Activated CD8-positive, alpha-beta memory T cell treated with anti-CD3 and anti-CD28 coated beads, Interleukin-2, amount 50 U/mL, for 24 hours (primary cell): ENCODE data around the gene RPS3.

Experiments
- DNase-seq: peaks from one replicate; pipeline ENCODE4 v3.0.0-alpha.2; 2020; ENCODE audit errors: extremely low read depth

RPS3 gene

GRCh38 chr11:75420224-75421034 lies 21.1 kb downstream of the RPS3 start:
- no peak for DNase-seq

GRCh38 chr11:75421035-75421602 lies 21.8 kb downstream of the RPS3 start:
- no peak for DNase-seq

- DNase-seq = no peak
Measured at GRCh38 chr11:75421902-75422247, 22.6 kb downstream of the RPS3 start.

DNA sequence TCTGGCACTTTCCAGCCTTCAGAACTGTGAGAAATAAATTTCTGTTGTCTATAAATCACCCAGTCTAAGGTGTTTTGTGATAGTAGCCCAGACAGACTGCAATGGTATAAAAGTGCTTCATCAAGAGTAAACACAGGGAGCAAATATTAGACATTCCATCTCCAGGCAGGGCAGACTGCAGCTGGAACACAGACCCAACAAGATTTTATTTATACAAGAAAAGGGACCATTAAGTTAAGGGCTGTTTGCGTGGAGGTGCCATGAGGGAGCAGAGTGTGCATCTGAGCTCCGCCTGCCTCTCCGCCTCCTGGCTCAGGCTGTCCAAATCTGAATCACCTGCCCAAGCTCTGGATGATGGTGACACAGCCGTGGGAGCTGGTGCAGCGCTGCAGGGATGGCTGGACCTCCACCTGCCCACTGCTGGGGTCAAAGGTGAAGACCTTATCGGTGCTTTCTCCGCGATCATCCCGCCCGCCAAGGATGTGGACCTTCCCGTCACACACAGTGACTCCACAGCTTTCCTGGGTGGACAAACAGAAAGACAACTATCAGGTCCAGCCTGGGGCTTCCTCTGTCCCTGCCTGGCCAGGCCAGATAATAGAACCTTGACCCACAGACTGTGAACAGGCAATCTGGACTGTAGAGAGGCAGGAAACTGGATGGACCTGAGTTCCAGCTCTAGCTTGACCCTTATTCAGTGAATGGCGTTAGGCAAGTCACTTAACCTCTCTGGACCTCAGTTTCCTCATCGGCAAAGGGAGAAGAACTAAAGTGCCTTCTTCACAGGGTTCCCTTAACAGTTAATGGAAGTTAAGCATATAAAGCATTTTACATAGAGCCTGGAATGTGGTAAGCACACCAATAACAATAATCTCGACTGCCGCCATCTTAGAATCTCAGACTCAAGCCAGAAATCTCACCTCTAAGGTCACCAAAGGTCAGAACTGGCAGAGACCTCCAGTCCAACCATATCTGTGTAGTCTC lies 23.2 kb downstream of the RPS3 start:
- no peak for DNase-seq

DNA sequence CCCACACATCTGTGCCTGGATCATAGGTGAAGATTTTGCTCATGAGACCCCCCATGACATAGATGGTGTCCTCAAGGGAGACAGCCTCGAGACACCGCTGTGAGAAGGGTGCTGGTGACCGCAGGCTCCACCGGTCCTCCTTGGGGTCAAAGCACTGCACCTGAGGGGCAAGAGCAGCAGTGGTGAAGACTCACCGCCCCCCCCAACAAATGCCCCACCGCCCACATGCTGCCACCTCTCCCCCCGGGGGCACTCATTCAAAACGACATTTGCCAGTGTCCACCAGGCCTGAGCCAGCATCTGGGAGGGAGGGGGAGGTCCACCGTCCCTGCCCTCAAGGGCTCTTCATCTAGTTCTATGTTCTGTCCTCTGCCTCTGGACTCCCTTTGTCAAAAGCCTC lies 24.4 kb downstream of the RPS3 start:
- DNase-seq = no peak

GRCh38 chr11:75424396-75424795 lies 25.1 kb downstream of the RPS3 start:
- DNase-seq = no peak

- no peak for DNase-seq
Measured at GRCh38 chr11:75425422-75425821, 26.1 kb downstream of the RPS3 start.

DNA sequence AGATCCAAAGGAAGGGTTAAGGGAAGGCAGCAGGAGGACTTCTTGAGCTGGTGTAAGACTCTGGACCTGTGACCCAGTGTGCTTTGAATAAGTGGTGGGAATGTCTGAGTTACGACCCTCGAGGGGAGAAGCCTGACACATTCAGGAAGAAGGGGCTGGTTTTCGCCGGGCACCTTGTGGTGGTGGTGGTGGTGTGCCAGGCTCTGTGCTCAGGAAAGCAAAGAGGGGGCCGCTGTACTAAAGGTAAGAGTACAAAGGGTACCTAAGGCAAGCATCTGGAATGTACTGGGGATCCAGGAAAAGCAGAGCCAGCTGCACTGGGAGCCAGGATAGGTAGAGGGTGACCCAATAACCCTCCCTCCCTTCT lies 27.4 kb downstream of the RPS3 start:
- no peak for DNase-seq

DNA sequence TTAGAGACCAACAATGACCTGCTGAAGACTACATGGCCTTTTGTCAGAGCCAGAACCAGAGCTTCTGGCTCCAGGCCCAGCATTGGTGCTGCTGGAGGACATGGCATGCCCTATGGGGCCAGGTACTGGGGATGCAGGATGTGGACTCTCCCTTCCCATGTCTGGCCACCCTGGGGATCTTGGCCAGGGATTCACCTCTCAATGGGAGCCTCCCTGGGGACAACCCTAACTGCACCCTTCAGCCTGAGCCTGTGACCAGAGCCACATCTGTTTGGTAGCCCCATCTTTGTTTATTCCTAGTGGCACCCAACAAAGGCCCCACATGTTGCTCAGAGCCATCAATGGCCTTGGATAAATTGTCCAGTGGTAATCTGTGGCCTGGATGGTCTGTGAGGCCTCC lies 27.9 kb downstream of the RPS3 start:
- DNase-seq = no peak

- DNase-seq = peak; percentile 63
Measured at GRCh38 chr11:75428281-75428724, 29.0 kb downstream of the RPS3 start.

- DNase-seq = no peak
Measured at GRCh38 chr11:75428989-75429640, 29.8 kb downstream of the RPS3 start.

DNA sequence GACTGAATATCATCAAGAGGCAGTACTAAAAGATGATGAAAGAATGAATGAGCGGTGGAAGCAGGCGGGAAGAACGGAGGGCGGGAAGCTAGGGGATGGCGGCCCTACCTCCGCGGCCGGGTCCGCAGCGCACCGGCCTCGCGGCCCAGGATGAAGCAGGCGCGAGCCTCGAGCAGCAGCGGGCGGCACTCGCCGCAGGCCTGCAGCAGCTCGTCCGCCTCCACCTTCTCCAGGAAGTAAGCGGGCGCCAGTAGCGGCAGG lies 30.3 kb downstream of the RPS3 start:
- no peak for DNase-seq

- DNase-seq = no peak
Measured at GRCh38 chr11:75429902-75430713, 30.8 kb downstream of the RPS3 start.

DNA sequence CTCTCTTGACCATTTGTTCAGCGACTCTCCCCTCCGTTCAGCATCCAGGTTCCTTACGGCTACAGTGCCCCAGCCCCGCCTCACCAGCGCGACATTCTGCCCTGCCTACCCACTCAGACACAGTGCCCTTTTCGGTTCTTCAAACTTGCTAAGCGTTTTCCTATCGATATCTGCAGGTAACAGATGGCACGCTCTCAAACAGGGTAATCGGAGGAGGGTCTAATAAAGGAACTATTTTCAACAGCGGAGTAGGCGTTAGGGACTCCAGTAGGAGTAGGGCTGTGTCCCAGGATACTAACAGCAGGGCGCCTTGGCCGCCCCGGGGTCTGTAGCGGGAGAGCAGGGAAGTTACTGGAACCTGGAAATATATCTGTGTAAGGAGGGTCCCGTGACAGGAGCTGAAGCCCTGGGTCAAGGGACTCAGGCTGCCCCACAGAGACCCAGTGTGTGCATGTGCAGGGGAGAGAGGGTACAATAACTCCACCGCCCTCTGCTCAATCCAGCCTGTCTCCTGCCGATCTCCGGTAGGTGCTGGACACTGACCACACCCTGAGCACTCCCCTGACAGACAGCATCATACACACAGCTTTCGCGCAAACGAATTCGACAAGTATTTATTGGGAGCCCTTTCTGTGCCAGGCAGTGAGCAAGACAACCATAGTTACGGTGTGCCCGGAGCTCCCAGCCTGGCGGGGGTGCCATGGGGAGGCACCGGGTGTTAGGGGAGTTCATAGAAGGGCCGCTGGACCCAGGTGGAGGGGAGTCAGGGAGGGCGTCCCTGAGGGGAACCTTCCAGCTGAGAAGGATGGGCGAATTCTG lies 31.6 kb downstream of the RPS3 start:
- no peak for DNase-seq

DNA sequence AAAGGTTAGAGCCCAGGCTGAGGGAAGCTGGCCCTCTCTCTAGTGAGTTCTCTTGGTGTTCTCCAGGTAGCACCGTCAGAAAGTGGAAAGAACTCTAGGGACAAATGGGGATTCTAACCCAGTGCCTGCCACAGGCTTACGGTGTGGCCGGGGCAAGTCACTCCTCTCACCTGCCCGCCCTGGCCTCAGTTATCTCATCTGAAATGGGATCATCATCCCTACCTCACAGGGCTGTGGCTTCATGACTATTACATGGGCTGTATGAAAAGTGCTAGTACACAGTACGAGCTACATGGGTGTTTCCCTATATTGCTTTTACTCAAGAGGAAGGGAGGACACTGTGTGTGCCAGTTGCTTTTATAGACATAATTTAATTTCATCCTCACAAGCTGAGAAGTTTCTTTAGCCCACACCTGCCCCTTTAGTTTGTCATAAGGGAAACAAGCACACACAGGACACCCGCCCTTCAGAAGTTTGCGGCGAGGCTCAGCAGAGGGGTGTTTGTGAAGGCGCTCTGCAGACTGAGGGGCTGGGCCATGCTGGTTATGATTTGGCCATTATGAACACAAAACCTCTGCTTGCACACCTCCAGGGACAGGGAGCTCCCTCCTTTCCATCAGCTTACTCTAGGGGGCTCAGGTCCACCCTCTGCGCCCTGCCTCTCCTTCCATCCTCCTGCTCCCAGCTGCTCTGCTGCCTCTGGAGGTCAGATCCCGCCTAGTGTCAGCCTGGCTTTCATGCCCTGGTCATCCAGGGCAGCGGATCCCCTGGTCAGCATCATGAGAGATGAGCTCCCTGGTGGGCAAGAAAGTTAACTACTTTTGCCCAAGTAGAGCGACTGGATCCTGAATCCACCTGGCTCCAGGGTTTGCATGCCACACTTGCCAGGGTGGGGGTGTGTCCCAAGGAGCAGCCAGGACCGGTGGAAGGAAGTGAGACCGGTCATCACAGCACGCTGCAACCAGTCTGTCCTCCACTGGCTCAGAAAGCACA lies 32.5 kb downstream of the RPS3 start:
- no peak for DNase-seq

DNA sequence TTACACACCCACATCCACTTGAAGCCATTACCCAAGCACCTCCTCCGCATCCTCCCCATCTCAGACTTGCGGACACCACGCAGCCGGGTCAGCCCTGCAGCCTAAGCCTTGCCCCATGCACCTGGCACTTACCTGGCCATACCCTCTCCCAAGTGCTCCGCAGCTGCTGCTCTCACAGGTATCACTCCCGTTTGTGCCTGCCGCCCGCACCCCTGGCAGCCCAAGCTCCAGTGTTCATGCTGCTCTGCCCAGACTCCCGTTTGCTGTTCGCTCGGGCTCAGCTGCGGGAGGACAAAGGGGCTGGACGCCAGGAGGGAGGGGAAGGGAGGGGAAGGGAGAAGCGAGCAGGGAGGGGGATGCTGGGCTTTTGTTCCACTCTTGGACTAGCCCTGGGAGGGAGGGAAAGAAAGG lies 33.6 kb downstream of the RPS3 start, which contains the start of gene KLHL35:
KLHL35 (minus strand) TSS at position 293 of the 411 bp plus-strand sequence. CDS start 2,574 bp downstream, outside the sequence.
- DNase-seq = no peak

- no peak for DNase-seq
Measured at GRCh38 chr11:75433443-75433842, 34.1 kb downstream of the RPS3 start.

DNA sequence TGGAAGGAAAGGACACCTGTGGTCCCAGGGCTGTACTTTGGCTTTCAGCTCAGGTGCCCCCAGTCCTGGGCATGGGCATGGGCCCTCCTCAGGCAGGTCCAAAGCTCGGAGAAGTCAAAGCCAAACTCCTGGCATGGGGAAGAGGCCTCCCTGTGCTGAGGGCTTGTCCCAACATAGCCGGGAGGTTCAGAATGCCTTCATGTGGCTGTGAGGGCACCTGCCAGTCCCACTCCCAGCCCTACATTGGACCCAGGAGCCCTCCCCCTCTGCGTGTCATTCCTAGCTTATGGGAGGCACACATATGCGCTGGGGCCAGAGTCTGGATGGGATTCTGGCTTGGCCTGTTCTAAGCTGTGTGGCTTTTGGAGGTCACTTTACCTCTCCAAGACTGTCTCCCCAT lies 34.7 kb downstream of the RPS3 start:
- DNase-seq = no peak

GRCh38 chr11:75434886-75435570 lies 35.7 kb downstream of the RPS3 start:
- no peak for DNase-seq
